Stimulated activated CD4-positive, alpha-beta T cell treated with anti-CD3 and anti-CD28 coated beads, TNF-alpha, amount 100 ng/mL, for 48 hours (primary cell): ENCODE data around the gene ELAVL1.

ENCODE experiments used
- DNase-seq, 3 donors: peaks; one replicate each; pipeline ENCODE4 v3.0.0-alpha.2; 2020; ENCODE audit warnings: low read depth in 3 of 3

ELAVL1 gene

DNA sequence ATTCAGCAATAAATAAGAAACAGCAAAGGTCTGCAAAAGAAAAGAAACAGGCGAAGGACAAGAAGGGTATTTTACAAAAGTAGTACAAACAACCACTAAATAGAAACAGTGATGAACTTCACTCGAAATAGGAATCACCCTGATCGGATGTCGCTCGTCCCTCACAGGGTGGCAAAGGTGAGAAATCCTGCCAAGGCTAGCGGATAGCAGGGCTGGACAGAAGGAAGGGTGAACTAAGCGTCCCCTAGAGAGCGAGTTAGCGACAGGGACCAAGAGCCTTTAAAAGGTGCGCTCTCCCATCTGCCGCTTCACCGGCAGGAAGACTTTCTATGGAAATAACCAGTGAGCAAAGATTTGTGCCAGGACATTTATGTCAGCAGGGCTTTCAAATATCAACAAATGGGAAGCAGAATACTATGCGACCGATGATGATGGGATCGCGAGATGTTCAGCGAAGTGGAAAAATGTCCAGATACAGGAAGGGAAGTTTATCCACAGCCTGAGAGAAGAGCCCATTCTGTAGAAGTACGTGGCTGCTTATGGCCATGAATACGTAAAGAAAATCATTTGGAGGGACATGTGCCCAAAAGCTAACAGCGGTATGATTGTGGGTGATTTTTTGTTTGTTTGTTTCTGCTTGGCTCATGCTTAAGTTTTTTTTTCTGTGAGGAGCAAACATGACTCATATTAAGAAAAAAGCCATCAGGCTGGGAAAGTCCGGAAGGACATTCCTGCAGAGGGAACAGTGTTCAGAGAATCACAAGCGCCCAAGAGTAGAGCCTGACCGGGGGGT is 18.9 kb downstream of the ELAVL1 start:
- DNase-seq: no peak

DNA sequence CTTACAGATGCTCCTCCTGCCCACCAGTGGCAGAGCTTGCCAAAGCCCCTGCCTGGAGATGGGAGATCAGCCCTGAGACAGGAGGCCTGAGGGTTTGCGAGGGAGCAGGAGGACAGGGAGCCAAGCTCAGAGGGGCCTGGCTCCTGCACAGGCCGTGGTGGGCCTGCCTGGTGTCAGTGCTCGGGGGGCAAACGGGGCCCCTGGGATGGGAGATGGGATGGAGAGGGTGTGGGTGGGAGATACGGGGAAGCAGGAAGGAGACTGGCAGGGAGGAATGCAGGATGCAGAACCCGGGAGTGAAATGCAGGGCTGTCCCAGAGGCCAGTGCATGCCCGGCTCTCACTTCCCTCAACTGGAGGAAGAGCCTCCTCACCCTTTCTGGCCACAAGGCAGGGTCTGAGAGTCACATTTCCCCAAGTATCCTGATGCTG is 19.9 kb downstream of the ELAVL1 start:
- no peak for DNase-seq

DNA sequence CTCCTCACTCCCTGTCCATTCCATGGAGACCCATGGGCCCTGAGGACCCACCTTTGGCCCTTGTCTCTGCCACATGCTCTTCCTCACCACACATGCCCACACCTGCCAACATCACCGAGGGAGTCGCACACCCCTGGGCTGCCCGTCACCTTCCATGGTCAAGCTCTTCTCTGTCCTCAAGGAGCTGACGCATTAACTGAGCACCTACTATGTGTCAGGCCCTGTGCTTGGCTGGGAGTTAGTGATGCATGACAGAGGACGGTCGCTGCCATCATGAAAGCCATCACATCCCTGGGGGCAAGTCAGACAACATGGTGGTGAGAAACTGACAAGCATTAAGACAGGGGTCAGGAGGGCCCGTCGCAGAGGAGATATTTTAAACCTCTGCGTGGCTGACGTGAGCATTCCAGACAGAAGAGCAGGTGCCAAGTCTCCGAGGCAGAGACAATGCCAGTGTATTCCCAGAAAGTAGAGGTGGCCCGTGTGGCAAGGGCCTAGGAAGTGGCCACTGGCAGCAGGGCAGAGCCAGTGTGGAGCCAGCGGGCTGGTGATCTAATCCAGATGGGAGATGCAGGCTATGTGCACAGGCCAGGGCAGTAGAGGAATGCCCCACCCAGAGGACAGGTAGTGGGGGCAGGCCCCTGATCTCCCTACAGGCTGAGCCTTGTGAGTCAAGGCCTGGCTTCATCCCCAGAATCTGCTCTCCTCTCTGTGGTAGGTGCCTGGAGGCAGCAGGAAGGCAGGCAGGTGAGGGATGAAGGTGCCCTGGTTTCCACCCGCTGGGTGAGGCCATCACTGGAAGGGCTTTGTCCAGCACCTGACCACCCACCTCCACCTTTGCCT is 21.2 kb downstream of the ELAVL1 start:
- DNase-seq: no peak

DNA sequence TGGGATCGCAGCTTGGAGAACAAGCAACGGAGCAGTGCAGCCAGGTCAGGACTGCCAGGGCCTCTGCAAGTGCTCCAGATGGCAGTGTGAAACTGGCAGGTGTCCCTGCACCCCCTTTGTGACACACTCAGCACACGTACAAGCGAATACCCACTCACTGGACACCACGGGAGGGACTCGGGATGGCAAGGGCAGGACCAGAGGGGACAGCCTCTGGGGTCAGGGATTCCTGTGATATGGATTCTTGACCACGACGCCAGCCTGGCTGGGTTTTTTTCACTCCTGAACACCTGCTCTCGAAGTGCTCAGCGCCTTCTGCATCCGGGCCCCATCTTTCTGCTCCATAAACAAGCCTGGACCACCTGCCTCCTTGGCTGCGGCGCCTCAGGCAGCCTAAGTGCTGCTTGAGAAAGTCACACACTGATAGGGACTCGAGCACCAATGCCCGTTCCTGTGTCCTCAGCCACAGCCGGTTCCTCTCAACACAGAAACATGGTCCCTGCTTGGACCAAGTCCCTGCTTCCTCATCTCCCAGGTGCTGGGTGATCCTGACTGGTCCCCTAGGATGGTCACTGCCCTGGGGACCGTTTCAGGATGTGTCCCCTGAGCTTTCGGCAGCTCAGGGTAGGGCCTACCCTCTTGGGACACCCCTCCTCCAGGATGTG is 22.0 kb downstream of the ELAVL1 start:
- DNase-seq: no peak

GRCh38 chr19:7982651-7983099 is 22.8 kb downstream of the ELAVL1 start:
- no peak for DNase-seq

- no peak for DNase-seq
Observed at GRCh38 chr19:7982103-7982502, 23.3 kb downstream of the ELAVL1 start.

- no peak for DNase-seq
Observed at GRCh38 chr19:7981661-7982060, 23.8 kb downstream of the ELAVL1 start.

DNA sequence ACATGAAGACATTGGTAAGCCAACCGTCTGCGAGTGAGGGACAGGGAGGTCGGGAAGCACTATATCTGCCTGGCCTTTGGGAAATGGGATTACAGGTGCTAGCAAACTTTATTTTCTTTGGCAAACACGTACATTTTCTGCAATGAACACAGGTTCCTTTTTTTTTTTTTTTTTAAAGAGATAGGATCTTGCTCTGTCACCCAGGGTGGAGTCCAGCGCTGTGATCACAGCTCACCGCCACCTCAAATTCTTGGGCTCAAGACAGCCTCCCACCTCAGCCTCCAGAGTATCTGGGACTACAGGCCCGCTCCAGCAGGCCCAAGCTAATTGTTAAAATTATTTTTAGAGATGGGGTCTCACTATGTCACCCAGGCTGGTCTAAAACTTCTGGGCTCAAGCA is 24.2 kb downstream of the ELAVL1 start:
- DNase-seq: no peak

- DNase-seq: no peak
Observed at GRCh38 chr19:7980635-7981121, 24.8 kb downstream of the ELAVL1 start.

DNA sequence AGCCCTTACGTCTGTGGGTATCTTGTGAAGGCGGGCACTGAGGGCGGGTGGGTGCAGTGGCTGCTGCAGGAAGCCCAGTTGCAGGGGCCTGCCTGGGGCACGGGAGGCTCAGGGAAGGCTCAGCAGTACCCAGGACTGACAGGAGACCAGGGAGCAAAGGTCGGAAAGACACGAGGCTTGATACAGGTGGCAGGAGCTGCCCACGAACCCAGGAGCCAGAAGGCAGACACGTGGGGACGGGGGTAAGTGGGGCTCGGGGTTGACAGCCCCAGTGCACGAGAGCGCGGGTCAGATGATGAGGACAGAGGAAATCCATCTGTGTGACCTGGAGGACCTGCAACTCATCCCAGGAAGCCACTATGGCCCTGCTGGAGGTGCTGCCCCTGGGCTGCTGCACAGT is 25.3 kb downstream of the ELAVL1 start:
- no peak for DNase-seq

GRCh38 chr19:7979559-7979958 is 25.9 kb downstream of the ELAVL1 start:
- no peak for DNase-seq

DNA sequence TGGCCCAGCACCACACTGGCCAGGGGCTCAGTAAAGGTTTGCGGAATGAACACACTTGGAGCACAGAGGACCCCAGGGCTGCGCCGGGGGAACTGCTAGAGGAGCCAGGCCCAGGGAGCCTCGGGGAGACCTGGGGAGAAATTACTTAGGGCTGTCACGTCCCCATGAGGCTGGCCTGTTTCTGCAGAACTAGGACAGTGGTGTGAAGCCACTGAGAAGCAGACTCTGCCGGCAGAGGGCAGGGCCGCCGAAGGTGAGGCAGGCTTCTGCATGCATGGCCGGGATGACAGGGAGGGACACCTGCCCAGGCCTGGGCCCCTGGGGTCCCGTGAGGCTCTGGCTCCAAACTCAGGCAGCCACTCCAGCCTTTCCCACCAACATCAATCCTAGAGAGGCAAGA is 26.4 kb downstream of the ELAVL1 start:
- DNase-seq: no peak

DNA sequence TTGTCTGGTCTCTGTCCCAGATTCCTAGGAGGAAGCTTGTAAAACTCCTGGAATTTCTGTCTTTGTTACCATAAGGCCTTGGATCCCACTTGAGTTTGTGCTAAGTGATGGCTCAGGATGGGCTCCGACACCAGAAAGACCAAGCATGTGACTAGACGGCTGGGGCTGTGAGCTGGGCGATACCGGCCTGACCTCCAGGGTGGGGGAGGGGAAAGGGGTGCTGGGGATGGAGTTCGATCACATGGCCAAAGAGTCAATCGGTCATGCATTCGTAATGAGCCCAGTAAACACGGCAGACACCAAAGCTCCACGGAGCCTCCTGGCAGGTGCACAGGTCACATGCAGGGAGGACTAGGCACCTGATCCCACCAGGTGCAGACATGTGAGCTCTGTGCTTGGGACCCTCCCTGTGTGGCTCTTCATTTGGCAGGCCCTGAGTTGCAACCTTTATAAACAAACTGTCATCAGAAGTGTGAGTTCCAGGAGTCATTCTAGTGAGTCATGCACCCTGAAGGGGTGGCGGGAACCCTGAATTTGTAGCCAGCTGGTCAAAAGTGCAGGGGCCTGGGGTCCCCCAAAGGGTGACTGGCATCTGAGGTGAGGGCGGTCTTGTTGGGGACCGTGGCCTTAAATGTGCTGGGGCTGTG is 27.1 kb downstream of the ELAVL1 start:
- no peak for DNase-seq

DNA sequence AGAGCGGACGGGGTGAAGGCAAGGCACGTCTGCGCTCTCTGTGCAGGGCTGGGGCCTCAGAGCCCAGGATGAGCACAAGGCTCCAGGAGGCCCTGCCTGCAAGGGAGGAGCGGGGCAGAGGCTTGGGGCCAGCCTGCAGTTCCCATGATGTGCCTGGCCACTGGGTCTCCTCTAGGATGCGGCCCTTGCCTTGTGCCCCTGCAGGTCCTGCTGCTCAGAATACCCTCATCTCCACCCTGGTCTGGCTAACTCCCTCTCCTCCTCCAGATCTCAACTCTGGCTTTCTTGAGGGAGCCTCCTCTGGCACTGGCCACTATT is 27.8 kb downstream of the ELAVL1 start:
- DNase-seq: no peak

- DNase-seq: no peak
Observed at GRCh38 chr19:7977021-7977722, 28.3 kb downstream of the ELAVL1 start.

- DNase-seq: no peak
Observed at GRCh38 chr19:7976461-7976860, 29.0 kb downstream of the ELAVL1 start.

DNA sequence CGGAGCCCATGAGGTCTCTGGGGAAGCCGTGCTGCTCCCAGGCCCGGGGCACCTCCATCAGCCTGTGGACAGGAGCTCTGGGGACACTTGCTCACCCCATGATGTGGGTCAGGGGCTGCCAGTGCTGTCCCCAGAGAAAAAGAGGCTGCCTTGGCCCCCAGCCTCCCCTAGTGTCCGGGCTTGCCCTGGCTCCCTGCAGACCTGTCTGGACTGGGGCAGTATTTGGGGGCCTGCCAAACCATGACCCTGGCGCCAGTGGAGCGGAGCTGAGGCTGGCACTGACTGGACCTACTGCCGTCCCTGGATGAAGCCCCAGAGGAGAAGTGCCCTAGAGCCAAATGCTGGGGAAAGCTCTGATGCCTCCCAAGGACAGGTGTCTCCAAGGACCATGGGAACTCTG is 30.4 kb downstream of the ELAVL1 start:
- DNase-seq: no peak

- DNase-seq: no peak
Observed at GRCh38 chr19:7973883-7974282, 31.6 kb downstream of the ELAVL1 start.

DNA sequence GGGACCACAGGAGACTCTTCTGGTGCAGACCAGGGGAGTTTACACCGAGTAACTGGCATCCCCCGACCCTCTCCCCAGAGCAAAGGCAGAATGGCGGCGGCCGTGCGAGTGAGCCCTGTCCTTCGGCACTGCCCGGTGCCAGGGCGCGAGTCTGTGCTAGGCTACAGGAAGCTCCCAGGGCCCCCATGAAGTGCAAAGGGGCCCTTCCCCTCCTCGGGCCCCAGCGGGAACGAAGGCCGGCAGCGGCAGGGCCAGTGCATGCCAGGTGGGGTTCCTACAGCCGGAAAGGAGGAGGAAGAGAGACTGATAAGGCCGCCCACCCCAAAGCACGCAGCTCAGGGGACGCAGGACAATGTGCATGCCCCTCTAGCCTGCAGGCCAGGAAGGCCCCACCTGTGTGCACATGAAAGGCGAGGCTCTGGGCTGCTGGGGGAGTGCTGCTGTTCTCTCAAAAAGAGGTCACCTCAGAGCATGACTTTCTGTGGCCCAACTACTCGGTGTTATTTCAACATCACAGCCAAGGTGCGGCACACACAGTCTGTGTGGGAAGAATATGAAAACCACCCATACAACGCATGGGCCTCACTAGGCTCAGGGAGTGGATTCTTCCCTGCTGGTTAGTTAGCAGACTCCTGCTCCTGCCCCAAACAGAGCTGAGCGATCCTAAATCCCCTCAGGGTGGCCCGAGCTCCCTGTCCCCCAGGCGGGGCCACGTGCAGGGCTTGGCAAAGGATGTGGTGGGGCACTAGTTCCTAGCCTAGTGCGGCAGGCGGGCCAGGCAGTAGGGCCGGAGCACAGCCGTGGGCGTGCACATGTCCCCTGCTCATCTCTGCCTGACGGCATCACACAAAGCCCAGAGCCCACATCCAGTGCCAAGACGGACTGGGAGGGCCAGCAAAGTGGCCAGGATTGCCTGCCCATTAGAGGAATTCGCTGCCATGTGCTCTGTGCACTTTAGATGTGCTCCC is 33.6 kb downstream of the ELAVL1 start:
- DNase-seq: no peak
